SU-DHL-6 (cell line): Measurements from ENCODE around the gene GRB10.

Source experiments
- H2AFZ ChIP-seq: fragments of 200-600 bp; sonication (generic); 2 replicates; pipeline ENCODE4 v1.6.1; 2014; ENCODE audit warnings: low read depth, mild to moderate bottlenecking, moderate library complexity, mixed read lengths, antibody characterized with exemption, low read length; ENCODE audit not compliant: severe bottlenecking
- H3F3A ChIP-seq: fragments of 200-600 bp; shearing (Covaris generic); 2 replicates; pipeline ENCODE4 v1.6.0; 2016; ENCODE audit warnings: antibody characterized with exemption, mild to moderate bottlenecking; ENCODE audit not compliant: insufficient read depth
- H3K27ac ChIP-seq: fragments of 200-600 bp; sonication (generic); 2 replicates; pipeline ENCODE4 v1.5.1; 2016; ENCODE audit warnings: low read depth, mild to moderate bottlenecking, low read length, moderate library complexity, mixed read lengths
- H3K27me3 ChIP-seq: fragments of 200-600 bp; sonication (generic), shearing (Covaris generic); 2 replicates; pipeline ENCODE4 v1.6.0; 2014; ENCODE audit warnings: mild to moderate bottlenecking, low read length
- H3K36me3 ChIP-seq: fragments of 200-600 bp; sonication (generic); 2 replicates; pipeline ENCODE4 v1.6.1; 2014; ENCODE audit warnings: mild to moderate bottlenecking, low read length, mixed read lengths
- H3K4me2 ChIP-seq: fragments of 300-600, 200-600 bp; shearing (Covaris generic), sonication (generic); 2 replicates; pipeline ENCODE4 v1.6.0; 2014; ENCODE audit warnings: low read length, low read depth, mild to moderate bottlenecking; ENCODE audit not compliant: poor library complexity, severe bottlenecking
- H3K4me3 ChIP-seq: fragments of 200-600 bp; sonication (generic); 2 replicates; pipeline ENCODE4 v1.5.1; 2014; ENCODE audit warnings: antibody characterized with exemption, low read length, mild to moderate bottlenecking, mixed read lengths; ENCODE audit not compliant: insufficient read depth, poor library complexity, severe bottlenecking
- H3K79me2 ChIP-seq: fragments of 200-600 bp; sonication (generic); 2 replicates; pipeline ENCODE4 v1.6.1; 2014; ENCODE audit warnings: mild to moderate bottlenecking, low read length, moderate library complexity; ENCODE audit not compliant: insufficient read depth
- H3K9ac ChIP-seq: fragments of 200-600 bp; sonication (generic); 2 replicates; pipeline ENCODE4 v1.7.0; 2014; ENCODE audit warnings: mild to moderate bottlenecking, low read length
- H3K9me2 ChIP-seq: fragments of 200-600 bp; sonication (generic); replicated peaks from 2 replicates; pipeline ENCODE4 v1.6.1; 2014; ENCODE audit warnings: low read length; ENCODE audit not compliant: insufficient read depth
- H3K9me3 ChIP-seq: fragments of 200-600 bp; sonication (generic); 2 replicates; pipeline ENCODE4 v1.6.1; 2014; ENCODE audit warnings: low read length, mixed read lengths; ENCODE audit not compliant: insufficient read depth
- H4K20me1 ChIP-seq: fragments of 200-600 bp; sonication (generic); 2 replicates; pipeline ENCODE4 v1.6.1; 2014; ENCODE audit warnings: low read depth, mild to moderate bottlenecking, antibody characterized with exemption, low read length, moderate library complexity, mixed read lengths
- CTCF ChIP-seq: fragments of 200-600 bp; sonication (generic); IDR thresholded peaks from one replicate; pipeline ENCODE4 v1.5.1; 2017; ENCODE audit warnings: antibody characterized with exemption, mild to moderate bottlenecking, low read length, moderate library complexity; ENCODE audit not compliant: insufficient read depth, poor library complexity, severe bottlenecking
- EZH2phosphoT487 ChIP-seq: fragments of 200-600 bp; sonication (generic), shearing (Covaris generic); conservative IDR thresholded peaks from 2 replicates; pipeline ENCODE4 v1.6.1; 2018; ENCODE audit warnings: mild to moderate bottlenecking, antibody characterized with exemption, low read length, moderate library complexity, mixed read lengths

Gene GRB10

GRCh38 chr7:50615519-50616080 is 167.1 kb downstream of the GRB10 start:
- H3K4me2 ChIP-seq = no peak overlapping the region
- no peaks in the 10 kb centered on the region for H3K9me2 ChIP-seq
- H3K27ac ChIP-seq = no peak overlapping the region
- H3K9ac ChIP-seq = no peak overlapping the region
- H3K79me2 ChIP-seq = no peaks in the 10 kb centered on the region
- H3K36me3 ChIP-seq = no peaks in the 10 kb centered on the region
- no peak overlapping the region for H3K4me3 ChIP-seq
- TF ChIP-seq EZH2phosphoT487 (no peak), CTCF (no peak)
- H4K20me1 ChIP-seq = no peaks in the 10 kb centered on the region
- no peaks in the 10 kb centered on the region for H3K9me3 ChIP-seq
- no peak overlapping the region for H2AFZ ChIP-seq
- H3F3A ChIP-seq = no peaks in the 10 kb centered on the region
- H3K27me3 ChIP-seq = 0 out of 2 replicates have a peak, but pooled peaks cover 4% of the 10 kb centered on the region

DNA sequence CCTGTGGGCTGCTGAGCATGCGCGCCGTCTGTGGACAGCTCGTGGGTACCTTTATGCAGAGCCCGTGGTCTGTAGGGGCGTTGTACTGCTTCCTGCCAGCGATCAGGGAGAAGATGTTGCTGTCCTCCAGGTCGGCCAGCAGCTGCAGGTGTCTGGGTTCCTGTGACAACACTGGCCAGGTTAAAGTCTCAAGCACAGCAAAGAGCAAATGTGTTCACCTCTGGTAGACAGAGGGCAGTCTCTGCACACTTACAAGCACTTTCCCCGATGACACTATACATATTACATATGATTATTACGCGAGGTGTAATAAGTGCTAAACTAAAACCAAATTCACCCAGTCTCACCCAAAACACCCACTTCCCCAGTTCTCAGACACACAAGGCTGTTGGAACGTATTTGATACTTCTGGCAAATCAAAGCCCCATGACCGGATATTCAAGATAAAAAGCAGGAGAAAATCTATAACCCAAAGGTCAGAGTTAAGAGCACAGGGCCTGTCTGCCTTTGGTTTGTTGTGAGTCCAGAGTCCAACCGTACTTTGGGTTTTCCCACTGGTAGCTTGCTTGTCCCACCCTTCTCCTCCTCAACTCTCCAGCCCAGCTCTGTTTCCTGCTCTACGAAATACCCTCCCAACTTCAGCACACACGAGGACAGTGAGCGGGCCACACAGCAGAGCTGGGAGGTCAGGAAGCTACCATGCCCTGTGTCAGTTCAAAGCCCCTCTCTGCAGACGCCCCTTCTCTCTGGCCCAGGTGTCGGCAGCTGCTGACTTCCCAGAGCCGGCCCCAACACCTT is 167.8 kb downstream of the GRB10 start:
- Histone ChIP-seq H3K9me2 (no peaks in the 10 kb centered on the region), H3K36me3 (no peaks in the 10 kb centered on the region)

DNA sequence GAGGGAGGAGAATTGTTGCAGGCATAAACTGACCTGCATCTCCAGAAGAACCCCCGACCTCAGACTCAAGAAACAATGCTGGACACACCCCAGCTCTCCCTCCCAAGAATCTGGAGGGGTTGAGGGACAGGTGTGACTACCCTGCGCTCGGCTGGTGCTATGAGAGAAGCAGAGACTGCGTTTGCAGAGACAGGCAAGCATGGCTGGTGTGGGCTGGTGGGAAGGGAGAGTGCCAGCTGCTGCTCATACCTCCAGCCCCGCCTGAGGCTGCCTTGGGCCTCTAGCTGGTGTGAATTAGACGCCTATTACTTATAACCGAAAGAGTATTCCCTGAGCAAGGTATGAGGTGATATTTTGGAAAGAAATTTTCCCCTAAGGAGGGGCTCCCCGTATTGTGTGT is 169.2 kb downstream of the GRB10 start:
- no peaks in the 10 kb centered on the region for H3K9me3 ChIP-seq
- no peak for TF ChIP-seq CTCF
- TF ChIP-seq EZH2phosphoT487 = no peak
- H3K27me3 ChIP-seq = 0 out of 2 replicates have a peak, but pooled peaks cover 4% of the 10 kb centered on the region
- no peak overlapping the region for H2AFZ ChIP-seq
- H3K9ac ChIP-seq = no peak overlapping the region
- H3K9me2 ChIP-seq = no peaks in the 10 kb centered on the region
- no peak overlapping the region for H3K27ac ChIP-seq
- no peaks in the 10 kb centered on the region for H4K20me1 ChIP-seq
- H3F3A ChIP-seq = no peaks in the 10 kb centered on the region
- no peak overlapping the region for H3K4me2 ChIP-seq
- H3K79me2 ChIP-seq = no peaks in the 10 kb centered on the region
- no peak overlapping the region for H3K4me3 ChIP-seq
- H3K36me3 ChIP-seq = no peaks in the 10 kb centered on the region

More for the DNA sequence above, 167.8 kb downstream of the GRB10 start:
- H3K9me3 ChIP-seq = no peaks in the 10 kb centered on the region
- no peaks in the 10 kb centered on the region for H3F3A ChIP-seq
- H3K4me3 ChIP-seq = no peak overlapping the region
- no peaks in the 10 kb centered on the region for H3K79me2 ChIP-seq
- no peak overlapping the region for H3K27ac ChIP-seq
- no peak for TF ChIP-seq CTCF
- no peak for TF ChIP-seq EZH2phosphoT487
- no peaks in the 10 kb centered on the region for H4K20me1 ChIP-seq
- H3K4me2 ChIP-seq = no peak overlapping the region
- H3K27me3 ChIP-seq = 0 out of 2 replicates have a peak, but pooled peaks cover 4% of the 10 kb centered on the region
- H3K9ac ChIP-seq = no peak overlapping the region
- no peak overlapping the region for H2AFZ ChIP-seq
